ENCODE measurements around the gene NR0B2. TPM values are rescaled to one million over a fixed set of nuclear protein-coding genes. Genes with fewer than 3 reads are reported as not detected.

NR0B2 gene
- total and polyA plus RNA-seq, 2 of the 13 experiments (the other 11 are each of a cell fraction or from before 2014, with no cell fraction given), result 72.5 to 133 TPM

DNA sequence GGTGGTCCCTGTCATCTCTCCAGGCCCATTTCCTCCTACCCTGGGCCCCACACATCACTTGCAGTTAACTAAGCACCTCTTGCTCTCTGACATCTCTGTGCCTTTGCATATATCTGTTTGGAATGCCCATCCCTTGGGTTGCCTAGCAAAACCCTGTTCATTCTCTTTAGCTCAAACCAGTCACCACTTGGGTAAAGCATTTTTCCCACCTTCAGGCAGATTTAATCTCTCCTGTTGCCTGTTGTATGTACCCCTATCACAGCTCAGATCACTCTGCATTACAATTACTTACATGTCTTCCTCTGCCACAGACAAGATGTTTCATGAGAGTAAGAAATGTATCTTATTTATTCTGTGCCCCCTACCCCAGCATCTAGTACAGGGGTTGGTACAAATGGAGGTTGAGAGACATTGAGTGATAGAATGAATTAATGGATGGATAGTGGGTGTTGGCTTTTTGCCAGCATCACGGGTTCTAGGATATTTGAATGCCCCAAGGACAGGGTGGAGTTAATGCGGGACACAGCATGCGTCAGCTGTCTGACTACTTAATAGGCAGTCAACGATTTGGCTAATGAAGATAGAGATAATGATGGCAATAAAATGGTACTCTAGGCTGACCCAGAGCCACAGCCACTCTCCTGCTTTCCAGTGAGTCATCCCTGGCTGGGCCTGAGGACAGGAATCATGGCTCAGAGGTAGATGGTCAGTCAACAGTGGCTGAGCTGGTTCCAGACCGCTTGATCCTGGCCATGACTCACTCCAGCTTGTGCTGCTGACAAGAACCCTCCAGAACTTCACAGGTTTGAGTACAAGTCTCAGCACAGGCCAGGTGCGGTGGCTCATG, 6.5 kb downstream of the NR0B2 start (continued):
- TF ChIP-seq, protein P1, sequence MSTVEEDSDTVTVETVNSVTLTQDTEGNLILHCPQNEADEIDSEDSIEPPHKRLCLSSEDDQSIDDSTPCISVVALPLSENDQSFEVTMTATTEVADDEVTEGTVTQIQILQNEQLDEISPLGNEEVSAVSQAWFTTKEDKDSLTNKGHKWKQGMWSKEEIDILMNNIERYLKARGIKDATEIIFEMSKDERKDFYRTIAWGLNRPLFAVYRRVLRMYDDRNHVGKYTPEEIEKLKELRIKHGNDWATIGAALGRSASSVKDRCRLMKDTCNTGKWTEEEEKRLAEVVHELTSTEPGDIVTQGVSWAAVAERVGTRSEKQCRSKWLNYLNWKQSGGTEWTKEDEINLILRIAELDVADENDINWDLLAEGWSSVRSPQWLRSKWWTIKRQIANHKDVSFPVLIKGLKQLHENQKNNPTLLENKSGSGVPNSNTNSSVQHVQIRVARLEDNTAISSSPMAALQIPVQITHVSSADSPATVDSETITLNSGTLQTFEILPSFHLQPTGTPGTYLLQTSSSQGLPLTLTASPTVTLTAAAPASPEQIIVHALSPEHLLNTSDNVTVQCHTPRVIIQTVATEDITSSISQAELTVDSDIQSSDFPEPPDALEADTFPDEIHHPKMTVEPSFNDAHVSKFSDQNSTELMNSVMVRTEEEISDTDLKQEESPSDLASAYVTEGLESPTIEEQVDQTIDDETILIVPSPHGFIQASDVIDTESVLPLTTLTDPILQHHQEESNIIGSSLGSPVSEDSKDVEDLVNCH (CRISPR knock-in tag; IDR thresholded peaks at IDR 0.05), result no peak
- TF ChIP-seq SYNCRIP (IDR thresholded peaks at IDR 0.05; ENCODE audit: insufficient read depth, low read depth, low read length) (no peak), KDM2A (CRISPR knock-in tag; IDR thresholded peaks at IDR 0.05; ENCODE audit: borderline replicate concordance, low read depth) (peak; percentile 35; the same call in 1 of the 2 replicates), KDM6A (CRISPR knock-in tag; IDR thresholded peaks at IDR 0.05; ENCODE audit: low read depth) (no peak), MAFK (conservative IDR thresholded peaks at IDR 0.05 in 1 of 2, IDR thresholded peaks at IDR 0.05 in 1 of 2; ENCODE audit: low read length in 2 of 2) (no peak), SOX5 (CRISPR knock-in tag; IDR thresholded peaks at IDR 0.05; ENCODE audit: borderline replicate concordance) (no peak), MED13 (CRISPR knock-in tag; IDR thresholded peaks at IDR 0.05) (no peak), ZNF670 (CRISPR knock-in tag; IDR thresholded peaks at IDR 0.05; ENCODE audit: borderline replicate concordance) (no peak), ZNF136 (CRISPR knock-in tag; IDR thresholded peaks at IDR 0.05; ENCODE audit: low read depth) (no peak), ZFX (CRISPR knock-in tag; IDR thresholded peaks at IDR 0.05; ENCODE audit: low read depth) (peak; percentile 53; the same call in 1 of the 2 replicates), SKI (IDR thresholded peaks at IDR 0.05; ENCODE audit: partially characterized antibody) (peak; percentile 50), RXRB (CRISPR knock-in tag; IDR thresholded peaks at IDR 0.05; ENCODE audit: borderline replicate concordance) (peak; percentile 44)
- TF ChIP-seq, protein P2, sequence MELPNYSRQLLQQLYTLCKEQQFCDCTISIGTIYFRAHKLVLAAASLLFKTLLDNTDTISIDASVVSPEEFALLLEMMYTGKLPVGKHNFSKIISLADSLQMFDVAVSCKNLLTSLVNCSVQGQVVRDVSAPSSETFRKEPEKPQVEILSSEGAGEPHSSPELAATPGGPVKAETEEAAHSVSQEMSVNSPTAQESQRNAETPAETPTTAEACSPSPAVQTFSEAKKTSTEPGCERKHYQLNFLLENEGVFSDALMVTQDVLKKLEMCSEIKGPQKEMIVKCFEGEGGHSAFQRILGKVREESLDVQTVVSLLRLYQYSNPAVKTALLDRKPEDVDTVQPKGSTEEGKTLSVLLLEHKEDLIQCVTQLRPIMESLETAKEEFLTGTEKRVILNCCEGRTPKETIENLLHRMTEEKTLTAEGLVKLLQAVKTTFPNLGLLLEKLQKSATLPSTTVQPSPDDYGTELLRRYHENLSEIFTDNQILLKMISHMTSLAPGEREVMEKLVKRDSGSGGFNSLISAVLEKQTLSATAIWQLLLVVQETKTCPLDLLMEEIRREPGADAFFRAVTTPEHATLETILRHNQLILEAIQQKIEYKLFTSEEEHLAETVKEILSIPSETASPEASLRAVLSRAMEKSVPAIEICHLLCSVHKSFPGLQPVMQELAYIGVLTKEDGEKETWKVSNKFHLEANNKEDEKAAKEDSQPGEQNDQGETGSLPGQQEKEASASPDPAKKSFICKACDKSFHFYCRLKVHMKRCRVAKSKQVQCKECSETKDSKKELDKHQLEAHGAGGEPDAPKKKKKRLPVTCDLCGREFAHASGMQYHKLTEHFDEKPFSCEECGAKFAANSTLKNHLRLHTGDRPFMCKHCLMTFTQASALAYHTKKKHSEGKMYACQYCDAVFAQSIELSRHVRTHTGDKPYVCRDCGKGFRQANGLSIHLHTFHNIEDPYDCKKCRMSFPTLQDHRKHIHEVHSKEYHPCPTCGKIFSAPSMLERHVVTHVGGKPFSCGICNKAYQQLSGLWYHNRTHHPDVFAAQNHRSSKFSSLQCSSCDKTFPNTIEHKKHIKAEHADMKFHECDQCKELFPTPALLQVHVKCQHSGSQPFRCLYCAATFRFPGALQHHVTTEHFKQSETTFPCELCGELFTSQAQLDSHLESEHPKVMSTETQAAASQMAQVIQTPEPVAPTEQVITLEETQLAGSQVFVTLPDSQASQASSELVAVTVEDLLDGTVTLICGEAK (IDR thresholded peaks at IDR 0.05), result no peak
- TF ChIP-seq, protein P2 (CRISPR knock-in tag; IDR thresholded peaks at IDR 0.05), result peak; percentile 30; the same call in 1 of the 2 replicates
- TF ChIP-seq, protein P3, sequence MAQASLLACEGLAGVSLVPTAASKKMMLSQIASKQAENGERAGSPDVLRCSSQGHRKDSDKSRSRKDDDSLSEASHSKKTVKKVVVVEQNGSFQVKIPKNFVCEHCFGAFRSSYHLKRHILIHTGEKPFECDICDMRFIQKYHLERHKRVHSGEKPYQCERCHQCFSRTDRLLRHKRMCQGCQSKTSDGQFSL (CRISPR knock-in tag; IDR thresholded peaks at IDR 0.05), result no peak
- TF ChIP-seq, protein P4, sequence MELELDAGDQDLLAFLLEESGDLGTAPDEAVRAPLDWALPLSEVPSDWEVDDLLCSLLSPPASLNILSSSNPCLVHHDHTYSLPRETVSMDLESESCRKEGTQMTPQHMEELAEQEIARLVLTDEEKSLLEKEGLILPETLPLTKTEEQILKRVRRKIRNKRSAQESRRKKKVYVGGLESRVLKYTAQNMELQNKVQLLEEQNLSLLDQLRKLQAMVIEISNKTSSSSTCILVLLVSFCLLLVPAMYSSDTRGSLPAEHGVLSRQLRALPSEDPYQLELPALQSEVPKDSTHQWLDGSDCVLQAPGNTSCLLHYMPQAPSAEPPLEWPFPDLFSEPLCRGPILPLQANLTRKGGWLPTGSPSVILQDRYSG (CRISPR knock-in tag; IDR thresholded peaks at IDR 0.05), result no peak

Measured in HepG2 (cell line).